Transverse colon (tissue), 4 donors: ENCODE results near the gene ITGA4. TPM values are rescaled to one million over a fixed set of nuclear protein-coding genes. Genes with fewer than 3 reads are reported as not detected.

Experiments
- DNase-seq: peaks from one replicate; pipeline ENCODE4 v3.0.0-alpha.2; 2019
- H3K27ac ChIP-seq, 4 donors: fragments of 200-600 bp; sonication (generic); 2 replicates each; pipeline ENCODE4 v1.5.1; 2016 to 2018; ENCODE audit warnings: inconsistent platforms in 4 of 4
- H3K27me3 ChIP-seq: fragments of 200-600 bp; sonication (generic); 2 replicates; pipeline ENCODE4 v1.5.1; 2017; ENCODE audit warnings: inconsistent platforms
- H3K36me3 ChIP-seq, 4 donors: fragments of 200-600 bp; sonication (generic); 2 replicates each; pipeline ENCODE4 v1.5.1; 2017 to 2019; ENCODE audit warnings: inconsistent platforms in 4 of 4
- H3K4me1 ChIP-seq, 4 donors: fragments of 200-600 bp; sonication (generic); 2 replicates each; pipeline ENCODE4 v1.5.1; 2017 to 2020; ENCODE audit warnings: inconsistent platforms in 4 of 4
- H3K4me3 ChIP-seq, 4 donors: fragments of 200-600 bp; sonication (generic); 1 replicate in 1 of 4; 2 replicates in 3 of 4; pipeline versions ENCODE4 v1.5.1 to v1.6.1; 2017 to 2019; ENCODE audit warnings: inconsistent platforms in 4 of 4
- H3K9me3 ChIP-seq, 2 donors: fragments of 200-600 bp; sonication (generic); 2 replicates each; pipeline ENCODE4 v1.5.1; 2017 to 2019; ENCODE audit warnings: inconsistent platforms in 2 of 2
- EP300 ChIP-seq: sonication (generic); formaldehyde crosslinking; IDR thresholded peaks from one replicate; pipeline ENCODE4 v1.6.1; 2017; ENCODE audit warnings: antibody characterized with exemption, low read depth
- POLR2A ChIP-seq: fragments of 450-650 bp; IDR thresholded peaks from one replicate; pipeline ENCODE4 v1.6.1; 2016; ENCODE audit warnings: antibody characterized with exemption, mild to moderate bottlenecking, moderate library complexity
- POLR2AphosphoS5 ChIP-seq, 3 donors: sonication (generic); formaldehyde crosslinking; IDR thresholded peaks; one replicate each; pipeline ENCODE4 v1.6.1; 2016; ENCODE audit warnings: antibody characterized with exemption in 3 of 3
- WGBS, 2 donors: methylation state at CpG; one replicate each; pipeline ENCODE4 v1.1.5; 2018; ENCODE audit warnings: low coverage in 1 of 2; 5-methylcytosine and 5-hydroxymethylcytosine counted together
- in situ Hi-C, 4 donors: fragments of 200-750 bp; cut with MboI; loops; one replicate each; pipeline versions ENCODE4 v1.15.0 to v1.15.1; 2017; ENCODE audit warnings: low sequenced_read_pairs in 3 of 4, low pct_ligation_motif_present in 1 of 4, low pct_unique_long_range_greater_than_20kb in 1 of 4
- intact Hi-C: fragments of 100-400 bp; cut with DNase I; formaldehyde crosslinking; loops from one replicate; pipeline ENCODE4 v1.15.1; 2023; ENCODE audit warnings: low total_unique reads
- total RNA-seq, 4 donors: library from RNA; depleted of rRNA; stranded (reverse); fragments of >200 nt; gene quantifications; one replicate each; pipeline ENCODE4 v1.1.0, GENCODE V29; 2016
- TF ChIP-seq, protein P1 (sequence below), 5 experiments: fragments of 200-600 bp in 3 of 5; fragments of 450-650 bp in 2 of 5; sonication (generic) in 3 of 5; IDR thresholded peaks; 1 replicate in 2 of 5; 2 replicates in 3 of 5; pipeline ENCODE4 v1.5.1; 2016 to 2017; ENCODE audit warnings: antibody characterized with exemption in 5 of 5, inconsistent platforms in 3 of 5, mild to moderate bottlenecking in 2 of 5, moderate library complexity in 1 of 5

Gene ITGA4
- total RNA-seq, 4 donors from 2014 or later: 1.1 to 30.8 (median 5.1) TPM

DNA sequence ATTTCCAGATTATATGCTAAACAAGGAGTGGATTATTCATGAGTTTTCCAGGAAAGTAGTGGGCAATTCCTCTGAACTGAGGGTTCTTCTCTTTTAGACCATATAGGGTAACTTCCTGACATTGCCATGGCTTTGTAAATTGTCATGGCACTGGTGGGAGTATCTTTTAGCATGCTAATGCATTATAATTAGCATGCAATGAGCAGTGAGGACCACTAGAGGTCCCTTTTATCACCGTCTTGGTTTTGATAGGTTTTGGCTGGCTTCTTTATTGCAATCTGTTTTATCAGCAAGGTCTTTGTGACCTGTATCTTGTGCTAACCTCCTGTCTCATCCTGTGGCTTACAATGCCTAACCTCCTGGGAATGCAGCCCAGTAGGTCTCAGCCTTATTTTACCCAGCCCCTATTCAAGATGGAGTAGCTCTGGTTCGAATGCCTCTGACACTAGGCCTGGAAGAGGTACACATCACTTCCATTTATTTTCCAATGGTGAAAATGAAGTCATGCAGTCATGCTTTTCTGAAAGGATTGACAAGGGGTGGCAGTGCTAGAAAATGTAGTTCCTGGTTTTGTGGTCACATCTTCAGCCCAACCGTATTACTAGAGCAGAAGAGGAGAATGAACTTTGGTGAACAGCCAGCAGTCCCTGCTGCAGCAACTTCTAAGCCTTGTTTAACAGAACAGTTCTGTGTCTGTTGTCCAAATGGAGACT lies 26.6 kb upstream of the ITGA4 start:
- in situ Hi-C loops (no loop called here), intact Hi-C loops (no loop called here)
- no peaks in the 10 kb centered on the region for H3K27me3 ChIP-seq
- TF ChIP-seq POLR2A: no peak
- TF ChIP-seq, protein P1, sequence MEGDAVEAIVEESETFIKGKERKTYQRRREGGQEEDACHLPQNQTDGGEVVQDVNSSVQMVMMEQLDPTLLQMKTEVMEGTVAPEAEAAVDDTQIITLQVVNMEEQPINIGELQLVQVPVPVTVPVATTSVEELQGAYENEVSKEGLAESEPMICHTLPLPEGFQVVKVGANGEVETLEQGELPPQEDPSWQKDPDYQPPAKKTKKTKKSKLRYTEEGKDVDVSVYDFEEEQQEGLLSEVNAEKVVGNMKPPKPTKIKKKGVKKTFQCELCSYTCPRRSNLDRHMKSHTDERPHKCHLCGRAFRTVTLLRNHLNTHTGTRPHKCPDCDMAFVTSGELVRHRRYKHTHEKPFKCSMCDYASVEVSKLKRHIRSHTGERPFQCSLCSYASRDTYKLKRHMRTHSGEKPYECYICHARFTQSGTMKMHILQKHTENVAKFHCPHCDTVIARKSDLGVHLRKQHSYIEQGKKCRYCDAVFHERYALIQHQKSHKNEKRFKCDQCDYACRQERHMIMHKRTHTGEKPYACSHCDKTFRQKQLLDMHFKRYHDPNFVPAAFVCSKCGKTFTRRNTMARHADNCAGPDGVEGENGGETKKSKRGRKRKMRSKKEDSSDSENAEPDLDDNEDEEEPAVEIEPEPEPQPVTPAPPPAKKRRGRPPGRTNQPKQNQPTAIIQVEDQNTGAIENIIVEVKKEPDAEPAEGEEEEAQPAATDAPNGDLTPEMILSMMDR (IDR thresholded peaks at IDR 0.05): peak; percentile 13 to 35 (median 20)
- 65 to 78% methylated on average over 2 to 3 of the region's 3 CpGs for WGBS, 2 donors
- H3K9me3 ChIP-seq: no peaks in the 10 kb centered on the region
- DNase-seq: no peak
- no peak overlapping the region for H3K4me3 ChIP-seq
- no peak overlapping the region for H3K27ac ChIP-seq
- no peaks in the 10 kb centered on the region for H3K36me3 ChIP-seq
- H3K4me1 ChIP-seq: no peaks in the 10 kb centered on the region

GRCh38 chr2:181431674-181432073 lies 25.5 kb upstream of the ITGA4 start:
- H3K4me3 ChIP-seq: no peak overlapping the region
- H3K9me3 ChIP-seq: no peaks in the 10 kb centered on the region
- no peaks in the 10 kb centered on the region for H3K36me3 ChIP-seq
- intact Hi-C loops: no loop called here
- no peak for DNase-seq
- H3K4me1 ChIP-seq: no peaks in the 10 kb centered on the region
- in situ Hi-C loops: no loop called here
- TF ChIP-seq POLR2A (no peak), EP300 (no peak), POLR2AphosphoS5 (IDR thresholded peaks at IDR 0.05) (no peak)
- TF ChIP-seq, protein P1 (IDR thresholded peaks at IDR 0.05): no peak
- H3K27me3 ChIP-seq: no peaks in the 10 kb centered on the region
- H3K27ac ChIP-seq: no peak overlapping the region

DNA sequence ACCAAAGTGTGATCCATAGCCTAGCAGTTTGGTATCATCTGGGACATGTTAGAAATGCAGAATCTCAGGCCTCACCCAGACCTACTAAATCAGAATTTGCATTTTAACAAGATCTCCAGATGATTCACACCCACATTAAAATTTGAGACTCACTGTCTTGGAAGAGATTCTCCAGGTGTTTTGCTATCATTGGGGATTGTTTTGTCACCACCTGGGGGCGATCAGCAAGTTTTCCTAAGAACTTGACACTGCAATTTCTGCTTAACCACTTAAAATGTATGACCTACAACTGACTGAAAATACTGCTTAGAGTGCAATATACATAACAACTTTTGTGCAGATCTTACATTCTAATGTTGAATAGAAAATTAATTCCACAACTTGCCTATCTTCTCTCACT lies 18.9 kb upstream of the ITGA4 start:
- H3K27ac ChIP-seq: no peak overlapping the region
- 44 to 45% methylated on average over 1 of the region's 1 CpG for WGBS, 2 donors
- H3K27me3 ChIP-seq: no peaks in the 10 kb centered on the region
- DNase-seq: peak; percentile 13
- intact Hi-C loops (no loop called here), in situ Hi-C loops (no loop called here)
- TF ChIP-seq, protein P1 (IDR thresholded peaks at IDR 0.05): no peak
- TF ChIP-seq EP300 (no peak), POLR2AphosphoS5 (IDR thresholded peaks at IDR 0.05) (no peak), POLR2A (no peak)
- no peak overlapping the region for H3K4me3 ChIP-seq
- H3K9me3 ChIP-seq: no peaks in the 10 kb centered on the region
- peaks cover 0 to 10% (median 3%) of the 10 kb centered on the region in 4 donors for H3K4me1 ChIP-seq
- no peaks in the 10 kb centered on the region for H3K36me3 ChIP-seq

- no peaks in the 10 kb centered on the region for H3K36me3 ChIP-seq
- no peaks in the 10 kb centered on the region for H3K9me3 ChIP-seq
- in situ Hi-C loops (no loop called here), intact Hi-C loops (no loop called here)
- peaks cover 0 to 14% (median 3%) of the 10 kb centered on the region in 4 donors for H3K4me1 ChIP-seq
- H3K27ac ChIP-seq: peak overlapping the region in 2 of 4 donors; percentile 6 to 24
- WGBS, 2 donors: 39 to 59% methylated on average over 2 of the region's 2 CpGs
- no peak overlapping the region for H3K4me3 ChIP-seq
- no peaks in the 10 kb centered on the region for H3K27me3 ChIP-seq
- no peak for TF ChIP-seq EP300
- TF ChIP-seq, protein P1 (IDR thresholded peaks at IDR 0.05): no peak
- TF ChIP-seq POLR2A: no peak
- TF ChIP-seq POLR2AphosphoS5 (IDR thresholded peaks at IDR 0.05): no peak
- DNase-seq: no peak
Observed at GRCh38 chr2:181440344-181440743, 16.8 kb upstream of the ITGA4 start.
